Activated CD4-positive, alpha-beta T cell treated with anti-CD3 and anti-CD28 coated beads, Interleukin-2, amount 50 U/mL, for 1 hour (primary cell): ENCODE measurements around the gene GALNT10.
A peak's percentile ranks its signal among the peaks of the same experiment; 100 is the strongest.

Source experiments
- DNase-seq: peaks from one replicate; pipeline ENCODE4 v3.0.0-alpha.2; 2020

GALNT10 gene

DNA sequence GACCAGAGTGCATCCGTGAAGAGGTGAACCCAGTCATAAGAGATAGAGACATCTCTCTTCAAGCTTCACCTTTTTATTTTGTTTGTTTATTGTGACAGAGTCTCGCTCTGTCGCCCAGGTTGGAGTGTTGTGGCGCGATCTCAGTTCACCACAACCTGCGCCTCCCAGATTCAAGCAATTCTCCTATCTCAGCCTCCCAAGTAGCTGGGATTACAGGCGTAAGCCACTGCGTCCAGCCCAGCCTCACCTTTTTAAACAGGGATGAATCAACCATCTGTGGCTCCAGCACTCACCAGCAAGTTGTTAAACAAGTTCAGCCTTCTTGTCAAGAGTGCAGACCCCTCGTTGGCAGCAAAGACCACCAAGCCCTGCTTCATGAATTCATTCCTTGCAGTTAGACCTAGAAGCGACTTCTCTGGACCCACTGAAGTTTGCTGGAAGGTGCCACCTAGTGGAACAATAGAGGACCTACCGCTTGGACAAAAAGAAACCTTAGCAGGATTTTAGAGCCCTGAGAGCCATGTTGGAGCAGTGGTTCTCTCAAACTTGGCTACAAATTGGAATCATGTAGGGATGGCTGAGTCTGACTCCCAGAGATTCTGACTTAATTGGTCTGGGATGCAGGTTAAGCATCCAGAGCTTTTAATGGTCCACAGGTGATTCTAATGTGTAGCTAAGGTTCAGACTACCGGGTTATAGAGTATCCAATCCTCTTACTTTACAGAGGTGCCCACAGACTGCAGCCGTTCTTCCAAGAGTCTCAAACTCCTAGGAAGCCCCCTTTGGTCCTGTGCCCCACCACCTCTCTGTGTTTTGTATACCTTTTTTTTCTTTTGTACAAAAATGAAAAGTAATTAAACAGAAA is 10.5 kb upstream of the GALNT10 start:
- peak; percentile 12 for DNase-seq

DNA sequence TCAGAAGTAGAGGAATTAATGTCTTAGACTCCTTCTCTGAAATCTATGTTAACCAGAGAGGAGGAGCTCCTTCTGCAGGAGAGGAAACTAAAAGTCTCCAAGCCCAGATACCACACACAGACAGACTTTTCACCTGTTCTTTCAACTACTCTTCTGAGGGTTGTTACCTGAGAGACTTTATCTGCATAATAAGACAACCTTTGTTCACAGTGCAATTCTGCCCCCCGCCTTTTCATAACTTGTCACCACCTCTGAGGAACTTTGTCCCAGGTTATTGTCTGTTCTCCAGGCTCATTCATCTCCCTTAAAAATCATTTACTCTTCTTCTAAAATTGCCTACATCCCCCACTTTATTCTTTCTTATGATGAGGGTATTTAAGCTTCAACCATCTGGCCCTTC is 9.4 kb upstream of the GALNT10 start:
- no peak for DNase-seq

DNA sequence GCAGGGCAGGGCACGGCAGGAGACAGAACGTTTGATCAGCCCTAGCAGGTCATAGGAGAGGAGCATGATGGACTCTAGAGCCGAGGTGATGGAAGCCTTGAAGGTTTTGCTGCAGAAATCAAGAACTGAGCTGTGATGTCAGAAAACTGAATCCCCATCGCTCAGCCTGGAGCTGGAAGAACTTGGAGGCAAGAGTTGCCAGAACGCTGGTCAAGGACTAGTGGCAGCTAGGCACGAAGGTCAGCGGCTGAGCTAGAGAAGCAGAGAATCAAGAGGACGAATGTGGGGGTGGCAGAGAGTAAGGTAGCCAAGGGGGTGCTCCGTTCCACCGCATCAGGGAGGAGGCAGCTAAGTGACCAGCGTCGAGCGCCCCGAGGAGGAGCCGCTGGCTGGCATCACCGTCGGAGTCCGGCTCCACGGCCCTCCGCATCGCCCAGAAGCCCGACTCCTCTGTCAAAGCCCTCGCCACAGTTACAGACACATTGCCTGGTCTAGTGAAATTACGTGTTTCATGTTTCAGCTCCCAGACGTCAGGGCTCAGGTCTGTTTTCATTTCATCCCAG is 1.2 kb upstream of the GALNT10 start:
- DNase-seq = no peak

DNA sequence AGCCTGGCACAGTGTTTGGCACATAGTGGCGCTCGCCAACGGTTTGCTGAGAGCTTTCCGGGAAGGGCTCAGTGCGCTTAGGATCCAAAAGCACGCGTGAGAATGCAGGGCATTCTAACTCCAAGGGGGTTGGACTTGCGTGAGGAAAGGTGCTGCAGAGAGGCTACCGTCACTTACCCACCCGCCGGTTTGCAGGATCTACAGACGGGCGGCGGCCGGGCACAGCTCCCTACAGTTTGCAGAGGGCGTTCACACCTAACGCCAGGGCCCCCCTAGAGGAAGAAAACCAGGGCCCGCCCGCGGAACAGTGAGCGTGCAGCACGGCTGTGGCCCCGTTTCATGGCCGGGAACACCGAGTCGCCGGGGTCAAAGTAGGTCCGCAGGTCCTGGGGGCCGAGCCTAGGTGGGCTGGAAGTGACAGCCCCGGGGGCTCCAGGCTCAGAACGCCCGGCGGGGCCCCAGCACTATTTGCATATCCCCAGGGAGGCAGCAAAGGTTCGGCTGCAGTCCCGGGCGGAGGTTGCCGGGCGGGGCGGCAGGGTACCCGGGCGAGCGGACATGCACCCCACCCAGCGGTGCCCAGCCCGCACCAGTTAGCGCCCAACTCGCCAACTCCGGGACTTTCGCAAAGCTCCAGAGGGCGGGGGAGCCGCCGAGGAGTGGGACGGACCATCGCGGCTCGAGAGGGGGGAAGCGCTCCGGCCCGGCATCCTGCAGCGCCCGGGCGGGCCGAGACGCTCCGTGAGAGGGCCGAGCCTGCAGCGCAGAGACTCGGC is 526 bp upstream of the GALNT10 start:
- peak; percentile 79 for DNase-seq

DNA sequence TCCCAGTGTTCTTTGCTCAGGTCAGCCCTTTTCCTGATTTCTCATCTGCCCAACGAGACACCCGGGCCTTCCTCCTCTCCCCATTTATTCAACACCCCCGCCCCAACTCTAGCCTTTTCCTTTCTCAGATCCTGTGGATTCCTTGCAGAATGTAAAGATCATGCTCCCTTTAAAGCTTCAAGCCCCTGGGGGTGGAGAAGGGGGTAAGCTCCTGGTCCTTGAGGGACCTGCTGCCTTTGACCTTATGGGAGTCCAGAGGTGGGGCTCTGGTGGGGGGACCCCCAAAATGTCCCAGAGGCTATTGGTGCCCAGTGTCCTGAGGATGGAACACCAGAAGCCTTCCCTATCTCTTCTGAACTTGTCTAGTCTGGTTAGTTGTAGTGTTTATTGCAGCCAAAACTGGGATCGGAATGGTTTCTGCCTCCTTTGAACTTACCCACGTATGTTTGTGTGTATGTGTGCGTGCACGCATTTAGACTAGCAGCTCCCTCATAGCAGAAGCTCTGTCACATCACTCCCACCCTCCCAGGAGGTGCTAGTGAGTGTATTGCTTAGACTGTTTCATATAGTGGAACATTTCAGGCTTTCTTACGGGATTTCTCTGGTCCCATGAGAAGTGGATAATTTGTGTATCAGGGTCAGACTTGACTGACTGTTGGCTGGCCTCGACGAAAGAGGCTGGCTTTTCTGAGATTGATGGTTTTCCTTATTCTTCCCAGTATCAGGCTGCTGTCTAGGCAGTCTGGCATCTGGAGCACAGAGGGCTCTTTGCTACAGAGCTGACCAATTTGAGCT is 1.1 kb downstream of the GALNT10 start:
- no peak for DNase-seq

DNA sequence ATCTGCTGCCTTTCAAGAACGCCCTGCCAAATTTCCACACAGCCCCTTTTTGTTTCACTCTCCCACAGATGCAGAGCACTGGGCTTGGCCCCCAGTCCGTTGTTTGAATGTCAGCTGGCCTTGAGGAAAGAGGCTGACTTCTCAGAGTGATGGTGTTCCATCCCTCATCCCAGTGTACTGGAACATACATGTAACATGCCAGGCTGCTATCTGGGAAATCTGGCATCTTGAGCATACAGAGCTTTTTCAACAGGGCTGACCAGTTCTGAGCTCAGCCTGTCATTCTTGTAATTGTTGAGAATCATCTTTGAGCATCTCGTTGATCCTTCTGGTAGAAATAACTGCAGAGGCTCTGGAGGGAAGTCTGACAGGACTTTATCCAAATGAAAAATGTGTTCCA is 2.8 kb downstream of the GALNT10 start:
- no peak for DNase-seq

DNA sequence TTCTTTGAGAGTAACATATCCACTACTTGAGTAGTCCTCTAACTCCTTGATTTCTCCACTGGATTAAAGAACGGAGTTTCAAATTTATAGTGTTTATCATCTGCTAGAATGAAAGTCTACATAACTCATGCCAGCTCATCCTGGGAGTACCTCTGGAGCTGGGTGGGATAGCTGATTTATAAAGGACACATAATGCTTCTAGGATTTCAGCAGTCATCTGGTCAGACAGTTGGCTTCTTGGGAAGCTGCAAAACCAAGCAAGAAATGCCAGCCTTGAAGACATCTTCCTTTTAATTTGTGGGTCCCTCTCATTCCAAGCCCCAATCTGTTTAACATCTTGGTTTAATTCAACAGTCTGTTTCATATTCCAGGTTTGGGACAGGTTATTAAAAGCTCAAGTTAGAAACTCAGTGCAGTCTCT is 3.2 kb downstream of the GALNT10 start:
- DNase-seq = no peak

DNA sequence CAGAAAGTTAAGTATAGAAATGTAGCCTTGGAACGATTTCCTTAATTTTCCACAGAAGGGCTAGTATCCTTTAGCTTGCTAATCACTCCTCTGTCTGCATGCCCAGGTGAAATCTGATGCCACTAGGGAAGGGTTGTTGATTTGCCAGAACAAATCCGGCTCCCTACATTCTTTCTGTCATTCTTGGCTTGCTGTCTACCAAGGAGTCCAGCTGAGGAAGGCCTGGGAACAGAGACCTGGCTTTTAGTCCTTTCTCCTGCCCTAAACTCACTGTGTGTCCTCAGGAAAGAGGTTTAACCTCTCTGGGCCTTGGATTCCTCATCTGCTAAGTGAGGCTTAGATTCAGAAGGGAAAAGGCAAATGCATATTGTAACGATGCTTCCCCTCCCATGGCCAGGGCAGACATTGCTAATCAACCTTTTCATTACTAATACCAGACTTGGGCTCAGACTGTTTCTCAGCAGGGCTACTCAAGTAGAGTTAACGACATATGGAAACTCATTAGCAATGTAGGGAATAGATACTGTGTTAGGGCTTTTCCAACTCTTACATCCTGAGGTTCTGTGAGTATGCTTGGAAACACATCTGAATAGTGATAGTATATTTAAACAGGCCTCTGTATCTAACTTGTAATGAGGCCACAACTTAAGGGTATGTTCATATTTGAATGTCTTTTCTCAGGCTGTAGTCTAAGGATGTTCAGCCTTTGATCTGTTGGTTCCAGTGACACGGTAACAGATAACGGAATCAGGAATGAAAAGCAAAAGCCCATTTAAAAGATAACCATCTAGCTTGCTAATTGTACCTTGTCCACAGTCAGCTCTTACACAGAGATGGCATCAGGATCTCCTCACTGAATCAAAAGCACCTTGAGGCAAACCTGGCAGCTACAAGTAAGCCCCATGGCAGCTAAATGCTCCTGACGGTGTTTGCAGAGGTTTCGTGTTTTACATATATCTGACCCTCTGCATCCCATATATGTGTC is 4.1 kb downstream of the GALNT10 start:
- no peak for DNase-seq

DNA sequence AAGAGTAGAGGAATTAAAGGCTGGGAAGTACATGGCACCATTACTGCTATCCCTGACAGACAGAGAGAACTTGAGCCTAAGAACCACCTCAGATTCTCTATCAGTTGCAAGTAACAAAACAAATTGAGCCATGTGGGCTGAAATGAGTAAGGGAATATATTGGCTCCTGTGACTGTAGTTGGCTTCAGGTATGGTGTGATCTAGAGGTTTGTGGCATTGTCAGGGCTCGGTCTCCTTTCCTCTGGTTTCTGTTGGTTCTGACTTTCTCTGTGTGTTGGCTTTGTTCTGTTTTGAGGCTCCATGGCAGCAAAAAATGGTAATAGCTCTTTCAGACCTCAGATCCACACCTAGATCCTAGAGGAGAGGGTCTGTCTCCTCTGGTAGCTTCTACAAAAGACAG is 5.7 kb downstream of the GALNT10 start:
- DNase-seq = no peak

DNA sequence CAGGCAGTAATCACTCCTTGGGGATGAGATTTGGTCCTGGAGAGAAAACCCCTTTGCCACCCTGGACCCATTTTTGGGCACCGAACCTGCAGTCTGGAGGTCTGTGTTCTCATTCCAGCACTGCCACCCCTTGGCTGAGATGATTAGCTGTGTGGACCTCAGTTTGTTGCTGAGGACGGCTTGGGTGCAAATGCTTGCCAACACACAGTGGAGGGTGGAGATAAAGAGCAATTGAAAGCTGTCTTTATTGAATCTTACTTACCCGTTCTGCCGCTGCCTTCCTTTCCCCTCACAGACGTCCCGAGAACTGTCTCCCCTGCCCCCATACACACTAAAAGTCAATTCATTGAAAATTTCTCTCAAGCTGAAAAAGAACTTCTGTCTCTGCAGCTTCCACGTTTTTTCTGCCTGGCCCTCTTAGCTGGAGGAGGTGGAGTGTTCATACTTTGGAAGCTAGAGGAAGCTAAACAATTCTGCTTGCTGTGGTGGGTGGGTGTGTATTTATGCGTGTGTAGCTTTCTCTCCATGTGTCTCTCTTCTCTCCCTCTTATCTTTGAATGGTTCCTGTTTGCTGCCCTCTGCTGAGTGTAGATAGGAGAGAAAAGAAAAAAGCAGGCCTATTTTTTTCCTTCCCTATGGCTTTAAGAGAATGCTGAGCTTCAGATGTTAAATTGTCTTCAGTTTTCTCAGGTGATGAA is 6.6 kb downstream of the GALNT10 start:
- no peak for DNase-seq

DNA sequence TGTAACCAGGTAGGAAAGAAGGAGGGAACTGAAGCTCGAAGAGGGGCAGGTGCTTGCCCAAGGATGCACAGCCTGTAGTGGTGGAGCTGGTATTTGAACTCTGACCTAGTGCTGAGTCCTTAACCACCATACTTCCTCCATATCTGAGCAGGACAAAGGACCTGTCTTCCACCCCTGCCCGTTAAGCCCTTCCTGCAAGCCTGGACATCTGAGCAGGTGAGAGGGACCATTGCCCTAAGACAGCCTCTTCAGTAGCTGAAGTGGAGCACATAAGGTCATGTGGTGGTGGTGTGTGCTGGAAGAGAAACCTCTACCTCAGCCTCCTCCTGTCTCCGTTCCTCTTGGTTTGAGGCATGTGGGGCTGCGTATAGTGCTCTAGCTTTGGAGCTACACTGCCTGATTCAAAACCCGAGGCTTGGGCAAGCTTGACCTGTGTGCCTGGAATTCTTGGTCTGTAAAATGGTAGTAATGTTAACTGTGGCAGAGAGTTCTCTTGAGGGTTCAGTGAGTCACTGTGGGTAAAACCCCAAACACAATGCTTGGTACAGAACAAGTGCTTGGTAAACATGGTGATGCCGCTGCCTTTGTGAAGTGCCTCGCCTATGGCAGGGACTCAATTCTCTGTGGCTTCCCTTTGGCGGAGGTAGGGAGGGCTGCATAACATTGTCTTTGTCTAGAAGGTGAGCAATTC is 7.4 kb downstream of the GALNT10 start:
- DNase-seq = peak; percentile 50

DNA sequence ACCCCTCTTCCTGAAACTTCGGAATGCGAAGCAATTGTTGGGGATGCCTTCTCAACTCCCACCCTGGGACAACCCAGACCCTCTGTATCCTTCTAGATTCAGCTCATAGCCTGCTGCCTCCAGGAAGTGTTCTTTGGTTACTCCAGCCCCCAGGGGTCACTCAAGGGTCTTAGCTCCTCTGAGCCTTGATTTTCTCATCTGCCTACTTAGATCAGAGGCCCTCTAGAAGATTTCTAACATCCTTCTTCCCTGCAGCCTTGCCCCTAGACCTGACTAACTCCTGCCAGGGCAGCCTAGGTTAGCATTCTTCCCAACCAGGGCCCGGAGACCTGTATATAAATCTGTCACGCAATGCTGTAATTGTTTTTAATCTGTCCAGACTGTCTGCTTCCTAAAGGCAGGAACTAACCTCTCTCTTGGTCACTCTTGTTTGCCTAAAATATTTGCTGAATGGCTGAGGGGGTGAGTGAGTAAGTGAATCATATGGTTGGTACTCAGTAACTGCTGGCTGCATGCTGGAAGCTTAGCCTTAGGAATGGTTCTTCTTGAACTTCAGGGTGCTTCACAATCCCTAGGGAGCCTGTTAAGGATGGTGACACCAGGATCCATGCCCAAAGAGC is 8.2 kb downstream of the GALNT10 start:
- DNase-seq = no peak

DNA sequence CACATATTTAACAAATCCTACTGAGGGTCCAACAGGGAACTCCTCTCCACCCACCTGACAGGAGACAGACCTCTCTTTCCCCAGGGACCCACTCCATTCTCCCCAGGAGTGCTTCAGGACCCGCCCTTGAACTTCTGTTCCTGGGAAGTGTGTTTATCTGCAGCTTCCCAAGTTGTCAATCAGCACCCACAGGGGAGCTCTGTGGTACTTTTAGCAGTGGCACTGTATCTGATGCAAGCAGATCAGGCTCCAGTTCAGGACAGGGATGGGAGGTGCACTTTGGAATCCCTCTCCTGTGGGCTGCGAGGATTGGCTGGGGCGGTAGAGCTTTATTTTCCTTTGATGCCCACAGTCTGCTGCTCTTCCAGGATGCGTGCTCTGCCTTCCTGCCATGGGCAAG is 8.7 kb downstream of the GALNT10 start:
- no peak for DNase-seq

DNA sequence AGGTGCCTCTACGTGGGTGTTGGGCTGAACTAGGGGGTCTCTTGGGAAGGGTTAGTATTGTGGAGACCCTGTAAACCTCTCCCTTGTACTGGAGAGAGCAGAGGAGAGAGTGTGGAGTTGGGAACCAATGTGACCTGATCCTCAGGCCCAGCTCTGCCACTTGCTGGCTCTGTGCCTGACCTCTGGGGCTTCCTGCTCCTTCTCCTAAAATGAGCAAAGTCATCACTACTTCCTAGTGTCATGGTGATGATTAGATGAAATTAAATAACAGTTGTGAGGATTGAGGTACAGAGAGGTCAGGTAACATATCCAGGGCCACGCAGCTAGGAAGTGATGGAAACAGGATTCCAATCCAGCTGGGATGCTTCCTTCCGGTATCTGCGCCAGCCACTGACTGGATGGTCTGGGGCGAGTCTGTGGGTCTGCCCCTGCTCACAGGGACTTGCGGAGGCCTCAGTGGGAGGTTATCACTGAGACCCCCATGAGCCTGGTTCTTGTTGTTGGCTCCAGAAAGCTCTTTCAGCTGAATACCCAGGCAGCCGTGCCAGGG is 9.2 kb downstream of the GALNT10 start:
- no peak for DNase-seq

DNA sequence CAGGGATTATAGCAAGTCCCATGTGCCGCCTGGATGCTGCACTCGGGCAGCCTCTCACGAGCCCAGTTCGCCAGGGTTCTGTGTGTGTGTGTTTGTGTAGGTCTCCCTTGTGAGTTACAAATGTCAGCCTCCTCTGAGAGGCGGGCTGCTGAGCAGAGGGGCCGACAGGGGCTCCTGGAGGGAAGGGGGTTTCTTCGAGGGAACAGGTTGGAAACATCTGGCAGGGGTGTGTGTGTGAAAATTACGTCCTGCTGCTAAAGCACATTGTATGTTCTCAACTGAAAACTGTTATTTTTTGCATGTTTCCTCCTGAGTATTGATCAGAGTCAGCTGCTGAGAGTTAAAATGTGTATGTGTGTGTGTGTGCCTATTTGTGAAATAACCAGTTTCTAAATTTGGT is 9.7 kb downstream of the GALNT10 start:
- no peak for DNase-seq

DNA sequence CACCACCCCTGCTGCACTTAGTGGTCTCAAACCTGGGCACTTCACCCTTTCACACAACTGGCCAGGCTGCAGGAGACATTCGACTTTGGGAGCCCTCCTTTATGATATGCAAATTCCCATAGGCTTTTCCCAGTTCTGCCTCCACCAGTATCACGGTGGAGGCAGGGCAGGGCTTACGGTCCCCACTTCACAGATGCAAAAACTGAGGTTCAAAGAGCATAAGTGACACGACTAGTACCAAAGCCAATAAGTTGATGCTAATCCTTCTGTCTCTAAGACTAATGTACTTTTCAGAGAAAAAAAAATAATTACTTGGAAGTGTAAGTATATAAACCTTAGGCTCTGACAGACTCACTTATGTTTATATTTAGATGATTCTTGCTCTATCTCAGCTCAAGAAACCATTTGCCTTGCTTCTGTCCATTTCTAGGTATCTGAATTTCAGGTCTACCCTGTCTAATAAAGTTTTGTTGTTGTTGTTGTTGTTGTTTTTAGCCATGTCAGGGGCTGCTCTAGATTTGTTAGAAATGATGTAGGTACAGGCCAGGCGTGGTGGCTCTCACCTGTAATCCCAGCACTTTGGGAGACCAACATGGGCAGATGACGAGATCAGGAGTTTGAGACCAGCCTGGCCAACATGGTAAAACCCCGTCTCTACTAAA is 10.7 kb downstream of the GALNT10 start:
- DNase-seq = no peak

DNA sequence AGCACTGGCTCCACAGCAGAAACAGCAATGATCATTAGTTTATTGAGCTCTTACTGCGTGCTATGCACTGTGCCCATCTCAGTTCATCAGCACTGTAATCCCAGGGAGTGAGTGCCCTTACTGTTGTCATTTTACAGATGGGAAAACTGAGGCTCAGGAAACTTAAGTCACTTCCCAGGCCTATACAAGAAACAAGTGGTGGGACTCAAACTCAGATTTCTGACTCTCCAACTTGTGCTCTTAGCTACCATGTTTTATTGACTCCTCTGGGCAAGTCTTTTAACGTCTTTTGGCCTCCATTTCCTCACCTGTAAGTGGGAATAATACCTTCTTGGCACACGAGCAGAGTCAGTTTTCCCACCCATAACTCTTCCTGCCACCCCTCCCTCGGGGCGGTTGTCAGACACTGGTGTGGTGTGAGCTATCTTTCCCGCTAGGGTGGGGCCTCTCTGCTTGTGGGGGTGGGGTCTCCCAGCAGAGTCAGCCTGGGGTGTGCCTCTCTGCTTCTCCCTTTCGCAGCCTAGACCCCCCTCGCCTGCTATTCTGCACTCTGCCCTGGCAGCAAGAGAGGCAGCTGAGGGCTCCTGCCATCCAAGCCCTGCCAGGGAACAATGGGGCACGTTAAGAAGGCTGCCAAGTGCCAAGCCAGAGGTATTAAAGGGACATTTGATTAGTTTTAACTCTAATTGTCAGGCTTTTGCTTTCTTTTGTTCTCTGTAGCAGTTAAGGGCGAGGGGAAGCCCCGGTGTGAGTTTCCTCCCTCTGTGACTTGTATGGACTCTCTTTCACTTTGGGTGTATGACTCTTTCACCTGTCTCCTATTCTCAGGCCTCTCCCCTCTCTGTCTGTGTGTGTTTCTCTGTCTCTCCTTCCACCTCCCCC is 12.1 kb downstream of the GALNT10 start:
- peak; percentile 44 for DNase-seq
